ENCODE results near the gene RHEB.

DNA sequence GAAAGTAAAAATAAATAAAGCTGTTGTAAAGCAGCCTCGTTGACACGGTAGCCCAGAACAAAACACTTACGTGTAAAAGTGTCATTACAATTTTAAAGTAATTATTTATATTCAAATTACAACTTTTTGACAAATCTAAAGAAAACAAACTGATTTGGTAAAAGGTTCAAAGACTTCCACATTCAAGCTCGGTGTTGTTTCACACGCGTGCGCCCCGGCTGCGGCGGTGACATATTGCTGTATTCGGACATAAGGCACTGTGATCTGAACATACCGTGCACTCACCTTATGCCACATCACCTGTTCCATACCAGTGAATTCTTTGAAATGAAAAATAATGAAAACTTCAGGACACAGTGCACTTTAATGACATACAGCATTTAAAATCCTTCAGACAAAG is 36.9 kb upstream of the RHEB start:
- TF ChIP-seq, protein P1, sequence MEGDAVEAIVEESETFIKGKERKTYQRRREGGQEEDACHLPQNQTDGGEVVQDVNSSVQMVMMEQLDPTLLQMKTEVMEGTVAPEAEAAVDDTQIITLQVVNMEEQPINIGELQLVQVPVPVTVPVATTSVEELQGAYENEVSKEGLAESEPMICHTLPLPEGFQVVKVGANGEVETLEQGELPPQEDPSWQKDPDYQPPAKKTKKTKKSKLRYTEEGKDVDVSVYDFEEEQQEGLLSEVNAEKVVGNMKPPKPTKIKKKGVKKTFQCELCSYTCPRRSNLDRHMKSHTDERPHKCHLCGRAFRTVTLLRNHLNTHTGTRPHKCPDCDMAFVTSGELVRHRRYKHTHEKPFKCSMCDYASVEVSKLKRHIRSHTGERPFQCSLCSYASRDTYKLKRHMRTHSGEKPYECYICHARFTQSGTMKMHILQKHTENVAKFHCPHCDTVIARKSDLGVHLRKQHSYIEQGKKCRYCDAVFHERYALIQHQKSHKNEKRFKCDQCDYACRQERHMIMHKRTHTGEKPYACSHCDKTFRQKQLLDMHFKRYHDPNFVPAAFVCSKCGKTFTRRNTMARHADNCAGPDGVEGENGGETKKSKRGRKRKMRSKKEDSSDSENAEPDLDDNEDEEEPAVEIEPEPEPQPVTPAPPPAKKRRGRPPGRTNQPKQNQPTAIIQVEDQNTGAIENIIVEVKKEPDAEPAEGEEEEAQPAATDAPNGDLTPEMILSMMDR (IDR thresholded peaks at IDR 0.05): no peak
- TF ChIP-seq POLR2A (IDR thresholded peaks at IDR 0.05): no peak

All from Peyer's patch (tissue), 4 donors.